GM12892 (cell line): ENCODE data around the gene SHANK3.

Experiments
- POLR2A ChIP-seq: IDR thresholded peaks from 2 replicates; pipeline ENCODE4 v1.6.1; 2011; ENCODE audit warnings: low read depth, low read length, control low read depth
- POLR2AphosphoS5 ChIP-seq: IDR thresholded peaks from 2 replicates; pipeline ENCODE4 v1.6.1; 2011; ENCODE audit warnings: low read depth, low read length, control low read depth

DNA sequence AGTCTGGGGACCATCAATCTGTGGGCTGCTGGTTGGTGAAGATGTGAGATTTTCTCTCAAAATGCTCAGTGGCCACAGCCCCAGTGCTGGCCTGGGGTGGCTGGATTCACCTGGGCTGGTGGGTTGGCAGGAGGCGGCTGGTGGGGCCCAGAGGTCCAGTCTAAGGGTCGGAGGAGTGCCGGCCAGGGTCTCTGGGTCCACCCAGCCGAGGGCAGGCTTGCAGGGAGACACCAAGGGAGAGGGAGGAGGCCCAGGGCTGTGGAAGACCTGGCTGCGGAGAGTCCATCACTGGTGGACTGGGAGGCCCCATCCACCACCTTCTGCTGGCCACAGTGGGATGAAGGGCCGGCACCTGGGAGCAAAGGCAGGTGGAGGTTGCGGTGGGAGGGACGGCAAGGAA is 582 bp upstream of the SHANK3 start:
- no peak for TF ChIP-seq POLR2A
- TF ChIP-seq POLR2AphosphoS5: no peak
